T-cell (primary cell): ENCODE measurements around the gene CFAP74. TPM values are rescaled to one million over a fixed set of nuclear protein-coding genes. Genes with fewer than 3 reads are reported as not detected.

Experiments
- ATAC-seq, 4 experiments: fragments of 200-7000 bp in 3 of 4; fragments of 150-1000 bp in 1 of 4; cut with Tn5 transposase; replicated peaks in 1 of 4; 1 replicate in 3 of 4; 2 replicates in 1 of 4; pipeline ENCODE4 v1.10.0; 2021; ENCODE audit warnings: moderate library complexity in 3 of 4, mild to moderate bottlenecking in 2 of 4, moderate number of reproducible peaks in 1 of 4
- CTCF ChIA-PET, 2 donors: fragments of 300-600 bp; sonication (Branson Sonifier 250); formaldehyde crosslinking; loops; one replicate each; lab custom pipeline; 2022; ENCODE audit warnings: antibody characterized with exemption in 2 of 2; lab: Charles Lee
- POLR2A ChIA-PET, 2 donors: fragments of 300-600 bp; sonication (Branson Sonifier 250); formaldehyde crosslinking; loops; one replicate each; lab custom pipeline; 2022; ENCODE audit warnings: antibody characterized with exemption in 2 of 2; lab: Charles Lee
- DNase-seq, 35 experiments: peaks; one replicate each; pipeline versions ENCODE4 v3.0.0 to v3.0.0-alpha.2; 2013 to 2023
- H3K27ac ChIP-seq: one replicate; pipeline ENCODE4 v1.5.1; 2013; ENCODE audit warnings: low read length
- H3K27me3 ChIP-seq, 2 experiments: replicated peaks in 1 of 2; 1 replicate in 1 of 2; 2 replicates in 1 of 2; pipeline versions ENCODE4 v1.6.1 to v1.7.0; 2013; ENCODE audit warnings: low read length in 1 of 2, mixed read lengths in 1 of 2; ENCODE audit not compliant: control insufficient read depth in 2 of 2, insufficient read depth in 2 of 2; ENCODE audit errors: extremely low read depth in 1 of 2
- H3K36me3 ChIP-seq, 2 donors: 1 replicate in 1 of 2; 2 replicates in 1 of 2; pipeline versions ENCODE4 v1.6.1 to v1.7.0; 2013; ENCODE audit warnings: low read length in 1 of 2; ENCODE audit not compliant: control insufficient read depth in 2 of 2, insufficient read depth in 1 of 2; ENCODE audit errors: extremely low read depth in 1 of 2
- H3K4me1 ChIP-seq, 2 experiments: 1 replicate in 1 of 2; 2 replicates in 1 of 2; pipeline versions ENCODE4 v1.6.1 to v1.7.0; 2013; ENCODE audit warnings: low read length in 2 of 2, mixed read lengths in 1 of 2; ENCODE audit not compliant: insufficient read depth in 2 of 2, control insufficient read depth in 1 of 2; ENCODE audit errors: extremely low read depth in 1 of 2
- H3K4me3 ChIP-seq, 2 donors: 1 replicate in 1 of 2; 2 replicates in 1 of 2; pipeline versions ENCODE4 v1.5.1 to v1.7.0; 2013; ENCODE audit warnings: mild to moderate bottlenecking in 2 of 2, low read length in 1 of 2, moderate library complexity in 1 of 2; ENCODE audit not compliant: control insufficient read depth in 1 of 2; ENCODE audit errors: extremely low read depth in 1 of 2
- H3K9me3 ChIP-seq: 2 replicates; pipeline ENCODE4 v1.7.0; 2013
- H3K27ac Mint-ChIP-seq, 2 donors: one replicate each; pipeline ENCODE4 v1.8.0; 2020 to 2021; ENCODE audit warnings: mild to moderate bottlenecking in 2 of 2, mixed read lengths in 2 of 2
- H3K27me3 Mint-ChIP-seq, 2 donors: one replicate each; pipeline ENCODE4 v1.8.0; 2021 to 2022; ENCODE audit warnings: mixed read lengths in 2 of 2
- H3K36me3 Mint-ChIP-seq: one replicate; pipeline ENCODE4 v1.8.0; 2021; ENCODE audit warnings: mixed read lengths
- H3K4me1 Mint-ChIP-seq, 3 donors: one replicate each; pipeline ENCODE4 v1.8.0; 2020 to 2022; ENCODE audit warnings: mixed read lengths in 3 of 3, mild to moderate bottlenecking in 1 of 3
- H3K4me3 Mint-ChIP-seq, 3 donors: one replicate each; pipeline ENCODE4 v1.8.0; 2020 to 2022; ENCODE audit warnings: mild to moderate bottlenecking in 3 of 3, mixed read lengths in 3 of 3, moderate library complexity in 3 of 3
- H3K9me3 Mint-ChIP-seq, 3 donors: one replicate each; pipeline ENCODE4 v1.8.0; 2020 to 2022; ENCODE audit warnings: mixed read lengths in 3 of 3
- WGBS: methylation state at CpG from one replicate; pipeline ENCODE4 v1.1.5; 2013; ENCODE audit warnings: missing lambda C conversion rate; ENCODE audit not compliant: insufficient coverage; 5-methylcytosine and 5-hydroxymethylcytosine counted together
- total RNA-seq, 35 experiments: library from RNA in 6 of 35; stranded (reverse) in 6 of 35; fragments of 120-200 nt in 1 of 35; gene quantifications; one replicate each; pipeline versions ENCODE4 v1.2.1 to v1.2.4 and lab custom pipeline; 2013 to 2026

CFAP74 gene
- total RNA-seq, 5 donors from 2014 or later (not counting 1 experiment from before 2014, with no cell fraction given), result not detected

DNA sequence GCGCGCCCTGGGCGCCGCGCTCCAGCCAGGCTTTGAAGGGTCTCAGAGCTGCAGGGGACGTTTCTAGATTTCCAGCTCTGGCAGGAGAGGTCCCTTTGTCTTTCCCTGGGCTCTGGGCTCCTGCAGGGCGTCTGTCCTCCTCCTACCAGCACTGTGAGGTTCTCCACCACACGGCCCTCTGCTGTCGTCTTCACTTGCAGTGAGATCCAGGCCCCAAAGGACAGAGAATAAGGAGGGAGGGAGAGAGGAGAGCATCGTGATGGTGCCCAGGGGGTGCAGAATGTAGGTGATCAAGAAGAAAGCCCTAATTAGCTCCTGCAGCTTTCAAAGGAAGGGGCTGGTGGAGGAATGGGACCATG lies 108.5 kb downstream of the CFAP74 start:
- no peaks in the 10 kb centered on the region for H3K27me3 Mint-ChIP-seq
- ATAC-seq (no peak), DNase-seq (no peak)
- Histone ChIP-seq H3K36me3 (no peaks in the 10 kb centered on the region), H3K9me3 (no peaks in the 10 kb centered on the region), H3K4me3 (no peak overlapping the region), H3K27ac (no peak overlapping the region), H3K4me1 (peaks cover 10 to 55% of the 10 kb centered on the region in 2 experiments), H3K27me3 (peaks cover 0 to 29% of the 10 kb centered on the region in 2 experiments)
- peak overlapping the region; percentile 31 to 47 (median 41) for H3K4me3 Mint-ChIP-seq
- ChIA-PET POLR2A (no interaction called here), CTCF (no interaction called here)
- peaks cover 30 to 40% (median 35%) of the 10 kb centered on the region in 3 donors for H3K4me1 Mint-ChIP-seq
- H3K27ac Mint-ChIP-seq, result peak overlapping the region; percentile 76 to 82
- H3K36me3 Mint-ChIP-seq, result no peaks in the 10 kb centered on the region
- WGBS, result 62% methylated on average over 6 of the region's 10 CpGs
- H3K9me3 Mint-ChIP-seq, result no peaks in the 10 kb centered on the region

DNA sequence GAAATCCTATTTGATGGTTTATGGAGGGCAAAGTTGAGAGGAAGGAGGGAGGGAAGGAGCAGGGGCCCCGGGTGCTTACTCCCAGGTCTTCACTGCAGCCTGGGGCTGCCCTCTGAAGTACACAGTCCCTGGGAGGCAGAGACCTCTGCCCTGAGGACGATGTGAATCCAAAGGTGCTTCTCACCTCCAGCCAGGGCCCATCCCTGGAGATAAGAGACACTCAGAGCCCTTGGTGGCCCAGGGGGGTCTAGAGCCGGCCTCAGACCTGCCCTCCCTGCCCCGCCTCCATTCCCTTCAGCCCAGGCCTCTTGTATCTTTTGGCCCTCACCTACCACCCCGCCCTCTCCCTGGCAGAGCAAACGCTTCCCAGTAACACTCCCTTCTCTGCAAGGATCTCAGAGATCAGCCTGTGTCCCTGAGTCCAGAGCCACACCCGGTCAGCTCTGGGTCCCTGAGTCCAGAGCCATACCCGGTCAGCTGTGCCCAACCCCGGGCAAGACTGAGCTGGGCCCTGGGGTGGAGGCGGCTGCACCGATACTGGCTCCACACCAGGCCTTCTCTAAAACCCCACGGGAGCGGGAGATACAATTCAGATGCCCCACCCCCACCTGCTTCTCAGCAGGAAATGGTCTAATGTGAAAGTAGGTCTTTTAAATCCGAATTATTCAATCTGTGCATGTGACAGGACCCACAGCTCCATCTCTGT lies 109.1 kb downstream of the CFAP74 start:
- Mint-ChIP-seq H3K36me3 (no peaks in the 10 kb centered on the region), H3K27me3 (no peaks in the 10 kb centered on the region), H3K4me1 (peaks cover 30 to 40% (median 33%) of the 10 kb centered on the region in 3 donors), H3K4me3 (peak overlapping the region; percentile 31 to 47 (median 41)), H3K27ac (peak overlapping the region; percentile 76 to 82), H3K9me3 (no peaks in the 10 kb centered on the region)
- WGBS, result 90% methylated on average over 8 of the region's 14 CpGs
- POLR2A ChIA-PET, result no interaction called here
- DNase-seq (no peak), ATAC-seq (no peak)
- peaks cover 0 to 24% of the 10 kb centered on the region in 2 experiments for H3K27me3 ChIP-seq
- H3K4me1 ChIP-seq, result peaks cover 10 to 52% of the 10 kb centered on the region in 2 experiments
- CTCF ChIA-PET, result no interaction called here
- no peaks in the 10 kb centered on the region for H3K36me3 ChIP-seq
- H3K4me3 ChIP-seq, result no peak overlapping the region
- no peaks in the 10 kb centered on the region for H3K9me3 ChIP-seq
- H3K27ac ChIP-seq, result no peak overlapping the region

DNA sequence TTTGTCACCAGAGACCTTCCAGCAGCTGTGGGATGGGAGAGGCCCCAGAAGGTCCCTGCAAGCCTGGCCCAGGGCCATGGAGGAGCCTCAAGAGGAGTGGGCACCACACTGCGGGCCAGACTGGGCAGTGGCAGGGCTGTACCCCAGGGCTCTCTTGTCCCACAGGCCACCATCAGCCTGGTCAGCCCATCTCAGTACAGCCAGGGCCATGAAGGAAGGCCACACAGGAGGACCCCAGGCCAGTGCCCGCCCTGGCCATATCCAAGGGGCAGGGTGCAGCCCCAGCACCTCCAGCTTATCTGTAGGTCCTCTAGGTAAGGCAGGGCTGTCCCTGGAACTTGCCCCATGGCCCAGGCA lies 109.6 kb downstream of the CFAP74 start:
- no peak for ATAC-seq
- H3K27me3 ChIP-seq, result peaks cover 0 to 21% of the 10 kb centered on the region in 2 experiments
- peak overlapping the region in 1 of 3 donors; percentile 47 for H3K4me3 Mint-ChIP-seq
- peaks cover 34 to 43% (median 37%) of the 10 kb centered on the region in 3 donors for H3K4me1 Mint-ChIP-seq
- ChIA-PET POLR2A (no interaction called here), CTCF (interaction anchor here in 1 of 2 donors (0.5 kb wide), 1 partner anchor 50 kb away, joined by 3 read pairs; no protein-coding TSS in a partner anchor)
- peaks cover 16 to 52% of the 10 kb centered on the region in 2 experiments for H3K4me1 ChIP-seq
- 100% methylated on average over 2 of the region's 2 CpGs for WGBS
- H3K9me3 ChIP-seq, result no peaks in the 10 kb centered on the region
- DNase-seq, result no peak
- no peaks in the 10 kb centered on the region for H3K36me3 ChIP-seq
- no peaks in the 10 kb centered on the region for H3K27me3 Mint-ChIP-seq
- no peak overlapping the region for H3K27ac ChIP-seq
- peak overlapping the region; percentile 55 to 75 for H3K27ac Mint-ChIP-seq
- no peak overlapping the region for H3K4me3 ChIP-seq
- H3K9me3 Mint-ChIP-seq, result no peaks in the 10 kb centered on the region
- no peaks in the 10 kb centered on the region for H3K36me3 Mint-ChIP-seq

DNA sequence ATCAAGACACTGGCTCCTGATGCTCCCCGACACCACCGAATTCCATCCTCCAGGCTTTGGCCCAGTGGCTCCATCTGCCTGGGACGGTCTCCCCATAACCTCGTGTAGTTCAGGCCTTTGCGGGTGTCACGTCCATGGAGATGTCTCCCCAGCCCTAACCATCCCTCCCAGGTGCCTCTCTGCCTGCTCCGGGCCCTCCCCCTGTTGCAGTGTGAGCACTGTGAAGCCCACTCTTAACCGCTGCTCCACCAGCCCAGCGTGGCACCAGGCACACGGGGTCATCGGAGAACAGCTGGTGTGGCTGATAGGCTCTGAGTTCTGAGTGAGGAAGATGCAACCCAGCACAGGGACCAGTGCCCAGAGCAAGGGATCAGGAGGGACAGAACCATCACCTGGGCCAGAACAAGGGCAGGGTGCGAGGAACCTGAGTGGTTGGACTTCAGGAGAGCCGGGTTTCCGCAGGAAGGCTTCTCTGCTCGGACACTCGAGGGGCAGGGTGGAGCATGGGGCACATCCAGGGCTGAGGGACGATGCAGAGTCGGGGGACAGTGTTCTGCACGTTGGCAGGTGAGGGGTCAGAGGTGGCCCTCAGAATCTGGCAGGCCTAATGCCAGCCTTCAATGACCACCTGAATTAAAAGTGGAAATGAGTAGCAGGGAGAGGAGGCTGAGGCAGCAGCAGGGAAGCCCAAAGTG lies 110.1 kb downstream of the CFAP74 start:
- H3K9me3 Mint-ChIP-seq, result no peaks in the 10 kb centered on the region
- CTCF ChIA-PET, result interaction anchor here in 1 of 2 donors (0.5 kb wide), 1 partner anchor 49 kb away, joined by 3 read pairs; no protein-coding TSS in a partner anchor
- H3K4me1 Mint-ChIP-seq, result peaks cover 39 to 48% (median 42%) of the 10 kb centered on the region in 3 donors
- H3K27ac Mint-ChIP-seq, result peak overlapping the region; percentile 75
- Histone ChIP-seq H3K27ac (no peak overlapping the region), H3K36me3 (no peaks in the 10 kb centered on the region), H3K27me3 (peaks cover 0 to 21% of the 10 kb centered on the region in 2 experiments), H3K4me3 (no peak overlapping the region), H3K9me3 (no peaks in the 10 kb centered on the region), H3K4me1 (peaks cover 19 to 57% of the 10 kb centered on the region in 2 experiments)
- H3K27me3 Mint-ChIP-seq, result no peaks in the 10 kb centered on the region
- 94% methylated on average over 17 of the region's 19 CpGs for WGBS
- no peaks in the 10 kb centered on the region for H3K36me3 Mint-ChIP-seq
- peak overlapping the region; percentile 56 to 92 (median 61) for H3K4me3 Mint-ChIP-seq
- DNase-seq, result no peak
- no peak for ATAC-seq
- POLR2A ChIA-PET, result no interaction called here

DNA sequence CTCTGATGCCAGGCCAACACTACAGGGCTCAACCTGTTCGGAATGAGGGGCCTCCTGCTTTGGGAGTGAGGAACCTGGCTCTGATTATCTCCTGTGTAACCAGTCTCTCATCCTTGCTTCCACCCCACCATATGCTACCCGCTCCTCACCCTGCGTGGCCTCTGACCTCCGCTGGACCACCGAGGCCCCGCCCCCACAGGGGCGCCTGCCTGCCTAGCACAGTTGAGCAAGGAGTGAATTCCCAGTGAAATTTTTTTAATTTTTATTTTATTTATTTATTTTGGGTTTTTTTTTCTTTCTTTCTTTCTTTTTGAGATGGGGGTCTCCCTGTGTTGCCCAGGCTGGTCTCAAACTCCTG lies 110.8 kb downstream of the CFAP74 start:
- H3K4me3 ChIP-seq, result peak overlapping the region in 1 of 2 donors; percentile 62
- ATAC-seq (no peak), DNase-seq (no peak)
- peak overlapping the region; percentile 87 to 92 (median 91) for H3K4me3 Mint-ChIP-seq
- no peaks in the 10 kb centered on the region for H3K9me3 Mint-ChIP-seq
- H3K4me1 ChIP-seq, result peaks cover 22 to 64% of the 10 kb centered on the region in 2 experiments
- no peaks in the 10 kb centered on the region for H3K9me3 ChIP-seq
- WGBS, result no CpG with 5 or more reads among the region's 7 CpGs
- no peaks in the 10 kb centered on the region for H3K36me3 Mint-ChIP-seq
- H3K27me3 ChIP-seq, result peaks cover 0 to 21% of the 10 kb centered on the region in 2 experiments
- ChIA-PET CTCF (no interaction called here), POLR2A (no interaction called here)
- no peaks in the 10 kb centered on the region for H3K27me3 Mint-ChIP-seq
- H3K27ac Mint-ChIP-seq, result peak overlapping the region; percentile 97 to 98
- H3K4me1 Mint-ChIP-seq, result peaks cover 46 to 55% (median 49%) of the 10 kb centered on the region in 3 donors
- H3K27ac ChIP-seq, result peak overlapping the region; percentile 77
- no peaks in the 10 kb centered on the region for H3K36me3 ChIP-seq

DNA sequence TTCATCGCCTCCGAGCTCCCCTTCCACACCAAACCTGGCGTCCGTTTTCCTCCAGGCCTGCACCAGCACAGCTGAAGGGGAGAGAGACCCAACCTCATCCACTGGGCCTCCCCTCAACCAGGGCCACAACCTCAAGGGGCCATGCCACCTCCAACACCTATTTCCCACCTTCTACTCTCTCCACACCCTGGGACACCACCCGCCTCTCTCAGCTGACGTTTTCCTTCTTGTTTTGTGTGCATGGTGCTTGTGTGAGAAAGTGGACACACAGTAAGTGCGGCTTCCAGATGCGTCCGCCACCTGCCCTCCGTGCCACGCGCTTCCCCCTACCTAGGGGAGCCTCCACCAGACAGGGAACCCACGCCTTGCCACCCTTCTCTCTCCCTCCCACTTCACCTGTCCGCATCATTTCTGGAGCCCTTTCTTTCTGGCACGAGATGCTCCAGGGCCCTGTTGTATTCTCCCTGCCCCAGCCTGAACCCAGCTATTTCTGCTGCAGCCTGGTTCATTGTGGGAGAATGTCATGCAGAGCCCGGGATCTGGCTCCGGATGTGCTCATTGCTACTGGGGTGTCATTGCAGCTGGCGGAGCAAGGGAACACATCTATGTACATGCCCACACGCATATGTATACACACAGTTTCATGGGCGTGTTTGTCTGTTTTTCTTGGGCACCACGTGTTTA lies 111.4 kb downstream of the CFAP74 start:
- ATAC-seq (no peak), DNase-seq (peak in 3 of 35 experiments; percentile 7 to 41 (median 16))
- Mint-ChIP-seq H3K36me3 (no peaks in the 10 kb centered on the region), H3K4me1 (peaks cover 52 to 60% (median 55%) of the 10 kb centered on the region in 3 donors), H3K27ac (peak overlapping the region; percentile 97 to 98), H3K4me3 (peak overlapping the region; percentile 87 to 92 (median 91)), H3K9me3 (no peaks in the 10 kb centered on the region), H3K27me3 (no peaks in the 10 kb centered on the region)
- H3K27ac ChIP-seq, result peak overlapping the region; percentile 77
- peaks cover 0 to 21% of the 10 kb centered on the region in 2 experiments for H3K27me3 ChIP-seq
- peaks cover 25 to 68% of the 10 kb centered on the region in 2 experiments for H3K4me1 ChIP-seq
- H3K9me3 ChIP-seq, result no peaks in the 10 kb centered on the region
- CTCF ChIA-PET, result interaction anchor here in 1 of 2 donors (0.6 to 1.1 kb wide), 2 partner anchors 17 to 85 kb away, joined by 3 to 5 read pairs; no protein-coding TSS in a partner anchor
- 48% methylated on average over 17 of the region's 21 CpGs for WGBS
- POLR2A ChIA-PET, result no interaction called here
- no peaks in the 10 kb centered on the region for H3K36me3 ChIP-seq
- peak overlapping the region; percentile 62 to 71 for H3K4me3 ChIP-seq
